ENCODE measurements around the gene SSC5D. TPM values are rescaled to one million over a fixed set of nuclear protein-coding genes. Genes with fewer than 3 reads are reported as not detected.
A peak's percentile ranks its signal among the peaks of the same experiment; 100 is the strongest.

Gene SSC5D
- total RNA-seq, 1 experiment from 2014 or later: 1.0 TPM

DNA sequence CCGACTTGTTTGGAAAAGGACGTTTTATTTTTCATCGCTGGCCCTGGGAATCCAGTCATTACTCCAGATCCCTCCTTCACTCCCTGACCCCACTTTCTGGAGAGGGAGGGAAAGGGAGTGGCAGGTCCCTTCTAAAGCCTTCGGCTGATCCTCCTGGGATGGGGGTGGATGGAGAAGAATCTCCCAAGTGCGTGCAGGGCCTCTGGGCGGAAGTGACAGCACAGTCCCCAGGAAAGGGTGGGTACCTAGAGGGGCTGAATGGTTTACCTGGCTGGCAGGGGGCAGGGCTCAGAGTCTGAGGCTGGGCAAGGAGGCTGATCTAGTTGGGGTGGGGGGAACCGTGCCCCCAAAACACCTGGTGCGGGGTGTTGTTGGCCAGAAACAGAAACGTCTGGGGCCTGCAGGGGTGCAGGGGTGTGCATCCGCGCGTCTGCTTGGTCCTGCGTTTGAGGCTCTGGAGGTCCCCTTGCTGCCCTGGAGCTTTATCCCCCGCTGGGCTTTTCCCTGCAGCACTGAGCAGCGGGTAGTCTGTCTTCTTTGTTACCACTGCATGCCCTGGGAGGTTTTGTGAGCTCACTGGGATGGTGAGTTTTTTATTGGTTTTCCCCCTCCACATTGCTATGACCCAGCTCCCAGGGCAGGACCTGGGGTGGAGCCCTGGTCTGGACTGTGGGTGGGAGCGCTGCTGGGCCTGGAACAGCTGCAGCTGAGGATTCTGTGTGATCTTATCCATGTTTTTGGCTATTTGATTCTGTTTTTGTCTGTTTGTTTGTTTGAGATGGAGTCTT is 14.8 kb upstream of the SSC5D start:
- H3K4me3 ChIP-seq (ENCODE audit: low read length): no peak overlapping the region
- no peaks in the 10 kb centered on the region for H3K9me3 ChIP-seq (ENCODE audit: low read length)
- H2AFZ ChIP-seq (ENCODE audit: low read length): no peak overlapping the region
- H3K79me2 ChIP-seq (ENCODE audit: low read length): peaks cover 9% of the 10 kb centered on the region
- no peaks in the 10 kb centered on the region for H3K27me3 ChIP-seq (ENCODE audit: low read length)
- no peak for DNase-seq
- no peaks in the 10 kb centered on the region for H3K9me2 ChIP-seq (replicated peaks; ENCODE audit: insufficient read depth, low read length)
- no peaks in the 10 kb centered on the region for H4K20me1 ChIP-seq (ENCODE audit: insufficient read depth, low read depth, low read length)
- H3K36me3 ChIP-seq (ENCODE audit: insufficient read depth, low read length): no peaks in the 10 kb centered on the region
- H3K27ac ChIP-seq (ENCODE audit: low read length): no peak overlapping the region
- H3K9ac ChIP-seq (ENCODE audit: low read length): no peak overlapping the region
- H3K4me1 ChIP-seq (ENCODE audit: low read length): peaks cover 17% of the 10 kb centered on the region
- H3K4me2 ChIP-seq (ENCODE audit: low read depth, low read length, poor library complexity, severe bottlenecking): no peak overlapping the region

DNA sequence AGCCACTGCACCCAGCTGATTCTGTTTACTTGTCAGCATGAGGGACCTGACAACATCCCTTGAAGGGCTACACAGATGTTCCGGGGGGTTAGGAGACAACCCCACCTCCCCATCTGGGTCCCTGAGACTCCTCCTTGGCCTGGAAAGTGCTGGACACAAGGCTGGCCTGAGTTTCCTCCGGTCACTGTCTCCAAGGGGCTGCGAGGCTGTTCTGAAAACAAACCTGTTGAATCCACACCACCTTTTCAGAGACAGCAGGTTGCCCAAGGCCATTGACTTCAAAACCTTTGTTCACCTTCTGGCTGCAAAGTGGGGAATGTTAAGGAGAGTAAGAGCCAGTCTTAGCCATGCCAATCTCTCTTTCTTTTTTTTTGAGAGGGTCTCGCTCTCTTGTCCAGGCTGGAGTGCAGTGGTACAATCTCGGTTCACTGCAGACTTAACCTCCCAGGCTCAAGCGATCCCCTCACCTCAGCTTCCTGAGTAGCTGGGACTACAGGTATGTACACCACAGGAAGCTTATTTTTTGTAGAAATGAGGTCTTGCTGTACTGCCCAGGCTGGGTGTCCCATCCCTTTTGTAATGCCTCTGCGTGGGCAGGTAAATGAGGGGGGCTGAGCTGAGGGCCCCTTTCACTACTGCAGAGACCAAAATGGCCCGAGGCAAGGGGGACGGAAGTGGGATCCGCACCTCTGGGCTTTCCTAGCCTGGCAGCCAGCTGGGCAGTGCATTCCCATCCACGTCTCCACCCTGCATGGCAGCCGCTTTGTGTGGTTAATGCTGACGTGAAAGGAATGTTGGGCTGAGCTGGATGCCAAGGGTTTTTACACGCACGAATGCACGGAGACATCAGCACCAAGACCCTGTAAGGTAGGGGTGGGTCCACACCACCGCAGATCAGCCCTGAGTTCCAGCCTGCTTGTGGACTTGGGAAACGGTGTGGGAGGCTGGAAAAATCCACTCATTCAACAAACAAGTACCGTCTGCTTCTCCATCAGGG is 13.7 kb upstream of the SSC5D start:
- H4K20me1 ChIP-seq (ENCODE audit: insufficient read depth, low read depth, low read length): no peaks in the 10 kb centered on the region
- H3K4me2 ChIP-seq (ENCODE audit: low read depth, low read length, poor library complexity, severe bottlenecking): no peak overlapping the region
- no peak overlapping the region for H3K27ac ChIP-seq (ENCODE audit: low read length)
- no peaks in the 10 kb centered on the region for H3K9me2 ChIP-seq (replicated peaks; ENCODE audit: insufficient read depth, low read length)
- no peaks in the 10 kb centered on the region for H3K27me3 ChIP-seq (ENCODE audit: low read length)
- no peak for DNase-seq
- H3K9ac ChIP-seq (ENCODE audit: low read length): no peak overlapping the region
- H3K4me1 ChIP-seq (ENCODE audit: low read length): peaks cover 26% of the 10 kb centered on the region
- no peaks in the 10 kb centered on the region for H3K36me3 ChIP-seq (ENCODE audit: insufficient read depth, low read length)
- peaks cover 21% of the 10 kb centered on the region for H3K79me2 ChIP-seq (ENCODE audit: low read length)
- no peaks in the 10 kb centered on the region for H3K9me3 ChIP-seq (ENCODE audit: low read length)
- H3K4me3 ChIP-seq (ENCODE audit: low read length): no peak overlapping the region
- H2AFZ ChIP-seq (ENCODE audit: low read length): no peak overlapping the region; the same call in 1 of the 2 replicates

DNA sequence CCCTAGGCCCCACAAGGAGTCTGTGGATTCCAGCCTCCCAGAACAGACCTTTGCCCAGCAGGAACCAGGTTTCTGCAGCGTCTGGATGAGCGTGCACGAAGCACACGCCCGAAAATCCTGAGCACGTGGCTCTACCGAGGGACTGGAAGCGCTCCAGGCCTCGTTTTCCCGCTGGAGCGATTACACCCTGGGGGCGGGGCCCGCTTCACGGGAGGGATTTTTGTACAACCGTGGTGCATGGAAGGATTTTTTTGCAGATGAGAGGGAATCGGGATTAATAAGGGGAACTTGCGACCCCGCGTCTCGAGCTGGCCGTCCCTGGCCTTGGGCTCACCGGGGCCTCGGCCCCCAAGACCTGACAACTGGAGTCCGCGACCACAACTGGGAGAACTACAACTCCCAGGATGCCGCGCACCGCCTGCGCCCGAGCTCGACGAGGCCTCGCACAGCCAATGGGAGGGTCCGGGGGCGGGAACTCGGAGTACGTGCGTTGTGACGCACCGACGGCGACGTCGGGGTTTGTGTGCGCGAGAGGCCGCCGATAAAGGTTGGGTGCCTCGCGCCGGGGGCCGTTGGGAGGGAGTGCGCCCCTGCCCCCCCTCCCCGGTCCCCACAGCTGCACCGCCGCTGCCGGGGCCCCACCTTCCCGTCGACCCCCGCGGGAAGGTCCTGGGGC is 12.0 kb upstream of the SSC5D start, which contains the start of gene ZNF628:
Gene ZNF628 (plus strand): TSS at position 518 of the 676 bp plus-strand sequence. CDS start 3,294 bp downstream, outside the sequence.
- H3K27me3 ChIP-seq (ENCODE audit: low read length): no peaks in the 10 kb centered on the region
- H4K20me1 ChIP-seq (ENCODE audit: insufficient read depth, low read depth, low read length): no peaks in the 10 kb centered on the region
- H2AFZ ChIP-seq (ENCODE audit: low read length): peak within 1 kb of the TSS; percentile 80
- H3K4me2 ChIP-seq (ENCODE audit: low read depth, low read length, poor library complexity, severe bottlenecking): peak within 1 kb of the TSS; percentile 88
- peak; percentile 100 for DNase-seq
- H3K27ac ChIP-seq (ENCODE audit: low read length): peak within 1 kb of the TSS; percentile 46
- no peaks in the 10 kb centered on the region for H3K9me3 ChIP-seq (ENCODE audit: low read length)
- H3K79me2 ChIP-seq (ENCODE audit: low read length): peaks cover 24% of the 10 kb centered on the region
- peak within 1 kb of the TSS; percentile 84 for H3K9ac ChIP-seq (ENCODE audit: low read length)
- H3K36me3 ChIP-seq (ENCODE audit: insufficient read depth, low read length): no peaks in the 10 kb centered on the region
- peak within 1 kb of the TSS; percentile 75 for H3K4me3 ChIP-seq (ENCODE audit: low read length)
- H3K4me1 ChIP-seq (ENCODE audit: low read length): peaks cover 28% of the 10 kb centered on the region
- no peaks in the 10 kb centered on the region for H3K9me2 ChIP-seq (replicated peaks; ENCODE audit: insufficient read depth, low read length)

DNA sequence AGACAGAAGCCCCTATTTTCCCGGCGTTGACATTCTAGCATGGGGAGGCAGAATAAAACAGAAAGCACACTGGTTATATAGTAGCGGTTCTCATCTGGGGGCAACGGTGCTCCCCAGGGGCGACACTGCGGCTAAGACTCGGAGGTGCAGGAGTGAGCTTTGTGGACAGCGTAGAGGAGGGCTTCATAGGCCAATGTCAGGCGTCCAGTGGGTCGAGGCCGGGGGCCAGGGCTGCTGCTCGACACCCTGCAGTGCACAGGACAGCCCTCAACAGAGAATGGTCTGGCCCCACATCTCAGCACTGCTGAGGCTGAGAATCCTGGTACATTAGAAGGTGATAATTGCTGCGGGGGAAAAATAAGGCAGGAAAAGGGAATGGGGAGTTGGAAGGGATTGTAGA is 10.3 kb upstream of the SSC5D start:
- Histone ChIP-seq H3K9me3 (ENCODE audit: low read length) (no peaks in the 10 kb centered on the region), H3K79me2 (ENCODE audit: low read length) (peaks cover 24% of the 10 kb centered on the region), H3K4me2 (ENCODE audit: low read depth, low read length, poor library complexity, severe bottlenecking) (peak overlapping the region; percentile 70), H3K9me2 (replicated peaks; ENCODE audit: insufficient read depth, low read length) (no peaks in the 10 kb centered on the region), H4K20me1 (ENCODE audit: insufficient read depth, low read depth, low read length) (no peaks in the 10 kb centered on the region), H2AFZ (ENCODE audit: low read length) (no peak overlapping the region), H3K27me3 (ENCODE audit: low read length) (no peaks in the 10 kb centered on the region), H3K4me1 (ENCODE audit: low read length) (peaks cover 28% of the 10 kb centered on the region), H3K36me3 (ENCODE audit: insufficient read depth, low read length) (no peaks in the 10 kb centered on the region), H3K4me3 (ENCODE audit: low read length) (peak overlapping the region; percentile 64), H3K27ac (ENCODE audit: low read length) (no peak overlapping the region), H3K9ac (ENCODE audit: low read length) (peak overlapping the region; percentile 68)
- DNase-seq: no peak

DNA sequence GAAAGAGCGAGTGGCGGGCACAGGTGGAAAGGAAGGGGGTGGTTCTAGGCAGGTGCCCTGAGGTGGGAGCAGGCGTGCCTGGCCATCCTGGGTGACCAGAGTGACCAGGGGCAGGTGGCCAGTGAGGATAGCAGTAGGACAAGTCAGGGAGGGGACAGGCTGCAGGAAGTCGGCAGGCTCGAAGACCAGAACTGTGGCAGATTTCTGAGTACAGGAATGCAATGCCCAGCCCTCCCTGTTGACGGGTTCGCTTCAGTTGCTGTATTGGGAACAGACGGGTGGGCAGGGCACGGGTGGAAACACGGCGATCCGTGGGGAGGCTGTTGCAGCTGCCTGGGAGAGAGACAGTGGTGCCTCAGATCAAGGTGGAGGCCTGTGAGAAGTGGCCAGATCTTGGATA is 9.9 kb upstream of the SSC5D start:
- H3K9me2 ChIP-seq (replicated peaks; ENCODE audit: insufficient read depth, low read length): no peaks in the 10 kb centered on the region
- peak overlapping the region; percentile 64; the same call in 1 of the 2 replicates for H3K4me3 ChIP-seq (ENCODE audit: low read length)
- H2AFZ ChIP-seq (ENCODE audit: low read length): no peak overlapping the region
- H3K36me3 ChIP-seq (ENCODE audit: insufficient read depth, low read length): no peaks in the 10 kb centered on the region
- DNase-seq: no peak
- peak overlapping the region; percentile 68 for H3K9ac ChIP-seq (ENCODE audit: low read length)
- H3K27me3 ChIP-seq (ENCODE audit: low read length): no peaks in the 10 kb centered on the region
- H3K4me1 ChIP-seq (ENCODE audit: low read length): peaks cover 28% of the 10 kb centered on the region
- H4K20me1 ChIP-seq (ENCODE audit: insufficient read depth, low read depth, low read length): no peaks in the 10 kb centered on the region
- H3K4me2 ChIP-seq (ENCODE audit: low read depth, low read length, poor library complexity, severe bottlenecking): peak overlapping the region; percentile 70
- peaks cover 24% of the 10 kb centered on the region for H3K79me2 ChIP-seq (ENCODE audit: low read length)
- no peak overlapping the region for H3K27ac ChIP-seq (ENCODE audit: low read length)
- no peaks in the 10 kb centered on the region for H3K9me3 ChIP-seq (ENCODE audit: low read length)

DNA sequence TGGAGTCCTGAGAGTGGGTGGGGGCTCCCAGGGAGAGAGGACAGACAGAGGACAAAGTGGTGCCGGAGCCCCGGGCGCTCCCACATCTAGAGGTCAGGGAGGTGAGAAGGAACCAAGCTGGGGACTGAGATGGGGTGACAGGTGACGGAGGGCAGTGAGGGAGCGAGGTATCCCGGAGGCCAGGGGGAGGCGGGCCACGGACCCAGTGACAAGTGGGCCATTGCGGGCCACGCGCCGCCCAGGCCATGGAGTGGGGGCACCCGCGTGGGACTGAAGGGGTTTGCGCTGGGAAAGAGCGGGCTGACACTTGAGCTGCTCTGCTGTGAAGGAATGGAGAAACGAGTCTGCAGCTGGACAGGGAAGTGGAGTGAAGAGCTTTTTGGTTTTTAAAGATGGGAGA is 9.2 kb upstream of the SSC5D start:
- Histone ChIP-seq H3K4me1 (ENCODE audit: low read length) (peaks cover 30% of the 10 kb centered on the region), H2AFZ (ENCODE audit: low read length) (no peak overlapping the region), H4K20me1 (ENCODE audit: insufficient read depth, low read depth, low read length) (no peaks in the 10 kb centered on the region), H3K27ac (ENCODE audit: low read length) (no peak overlapping the region), H3K4me2 (ENCODE audit: low read depth, low read length, poor library complexity, severe bottlenecking) (no peak overlapping the region), H3K9me3 (ENCODE audit: low read length) (no peaks in the 10 kb centered on the region), H3K36me3 (ENCODE audit: insufficient read depth, low read length) (no peaks in the 10 kb centered on the region), H3K9ac (ENCODE audit: low read length) (peak overlapping the region; percentile 24; the same call in 1 of the 2 replicates), H3K9me2 (replicated peaks; ENCODE audit: insufficient read depth, low read length) (no peaks in the 10 kb centered on the region), H3K27me3 (ENCODE audit: low read length) (no peaks in the 10 kb centered on the region), H3K79me2 (ENCODE audit: low read length) (peaks cover 24% of the 10 kb centered on the region), H3K4me3 (ENCODE audit: low read length) (no peak overlapping the region)
- DNase-seq: no peak

DNA sequence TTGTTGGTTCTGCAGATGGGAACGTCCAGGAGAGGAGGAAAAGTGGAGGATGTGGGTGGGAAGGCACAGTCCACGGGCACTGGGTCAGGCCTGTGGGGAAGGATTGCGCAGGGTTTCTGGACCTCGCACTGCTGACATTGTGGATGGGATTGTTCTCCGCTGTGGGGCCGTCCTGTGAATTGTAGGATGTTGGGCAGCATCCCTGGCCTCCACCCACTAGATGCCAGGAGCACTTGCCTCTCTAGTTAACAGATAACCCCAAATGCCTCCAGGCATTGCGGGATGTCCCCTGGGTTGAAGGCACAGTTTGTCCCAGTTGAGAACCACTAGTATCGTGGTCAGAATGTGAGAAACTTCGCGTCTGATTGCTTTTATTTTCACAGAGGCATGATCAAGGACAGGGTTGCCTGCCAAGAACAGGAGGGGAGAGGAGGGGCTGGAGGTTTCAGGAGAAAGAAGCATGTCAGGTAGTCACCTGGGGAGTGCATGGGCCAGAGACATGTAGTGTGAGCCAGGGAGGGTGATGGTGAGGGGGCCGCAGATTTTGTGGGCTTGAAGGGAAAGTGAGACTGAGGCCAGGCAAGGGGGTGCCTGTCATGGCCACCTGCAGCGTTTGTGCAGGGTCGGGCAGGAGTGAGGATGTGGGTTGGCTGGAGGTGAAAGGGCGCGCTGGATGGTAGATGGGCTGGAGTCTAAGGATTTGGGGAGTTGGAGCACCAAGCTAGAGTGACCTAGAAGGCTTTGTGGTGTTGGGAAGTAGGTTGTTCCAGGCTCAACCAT is 8.6 kb upstream of the SSC5D start:
- Histone ChIP-seq H2AFZ (ENCODE audit: low read length) (no peak overlapping the region), H3K9me2 (replicated peaks; ENCODE audit: insufficient read depth, low read length) (no peaks in the 10 kb centered on the region), H3K4me3 (ENCODE audit: low read length) (no peak overlapping the region), H3K9ac (ENCODE audit: low read length) (peak overlapping the region; percentile 24; the same call in 1 of the 2 replicates), H3K36me3 (ENCODE audit: insufficient read depth, low read length) (no peaks in the 10 kb centered on the region), H3K27me3 (ENCODE audit: low read length) (no peaks in the 10 kb centered on the region), H3K4me1 (ENCODE audit: low read length) (peaks cover 36% of the 10 kb centered on the region), H3K27ac (ENCODE audit: low read length) (no peak overlapping the region), H3K9me3 (ENCODE audit: low read length) (no peaks in the 10 kb centered on the region), H4K20me1 (ENCODE audit: insufficient read depth, low read depth, low read length) (no peaks in the 10 kb centered on the region), H3K4me2 (ENCODE audit: low read depth, low read length, poor library complexity, severe bottlenecking) (no peak overlapping the region), H3K79me2 (ENCODE audit: low read length) (peaks cover 24% of the 10 kb centered on the region)
- no peak for DNase-seq
